Breast epithelium (tissue), 3 donors: ENCODE results near the gene IL12RB2.

Experiments used
- CTCF ChIP-seq, 3 donors: fragments of 450-650 bp; IDR thresholded peaks; one replicate each; pipeline ENCODE4 v1.5.1; 2016 to 2017; ENCODE audit warnings: antibody characterized with exemption in 3 of 3, mild to moderate bottlenecking in 3 of 3, moderate library complexity in 3 of 3
- POLR2A ChIP-seq: fragments of 450-650 bp; IDR thresholded peaks from one replicate; pipeline ENCODE4 v1.6.1; 2016; ENCODE audit warnings: antibody characterized with exemption, mild to moderate bottlenecking, moderate library complexity

GRCh38 chr1:67313934-67314671 is 6.4 kb downstream of the IL12RB2 start:
- TF ChIP-seq CTCF (IDR thresholded peaks at IDR 0.05): no peak
- TF ChIP-seq POLR2A: no peak
